ENCODE measurements around the gene PLCH1.

PLCH1 gene

DNA sequence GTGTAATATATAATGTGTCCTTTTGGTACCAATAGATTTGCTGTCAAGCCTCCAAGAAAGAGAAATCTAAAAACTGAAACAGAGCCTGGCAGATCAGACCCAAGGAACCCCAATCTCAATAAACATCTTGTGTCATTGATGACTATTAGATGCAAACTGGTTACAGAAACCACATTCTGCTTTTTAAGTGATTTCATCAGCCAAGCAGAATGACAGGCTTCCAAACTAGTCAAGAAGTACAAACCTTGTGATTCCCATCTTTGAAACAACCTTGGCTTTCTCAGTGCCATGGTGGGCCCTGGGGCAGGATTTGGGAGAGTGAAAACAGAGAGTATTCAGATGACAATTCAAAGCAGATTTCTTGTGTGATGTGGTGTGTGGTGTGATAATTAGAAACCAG lies 405.8 kb downstream of the PLCH1 start:
- no peak for DNase-seq (ENCODE audit: low read depth, low spot score)
- no peak for TF ChIP-seq CTCF (IDR thresholded peaks at IDR 0.05; ENCODE audit: insufficient read depth, low read length, missing control alignments)
- no peak overlapping the region for H3K4me3 ChIP-seq (ENCODE audit: low read depth, low read length)
- CTCF ChIA-PET, result interaction anchor here (1.0 to 2.0 kb wide), 2 partner anchors 13 to 16 kb away, joined by 5 to 6 read pairs; no protein-coding TSS in a partner anchor
- POLR2A ChIA-PET, result no interaction called here

- POLR2A ChIA-PET, result no interaction called here
- CTCF ChIA-PET, result interaction anchor here (1.1 to 1.9 kb wide), 3 partner anchors 9 to 366 kb away, joined by 4 to 13 read pairs (median 6); no protein-coding TSS in a partner anchor
- H3K4me3 ChIP-seq (ENCODE audit: low read depth, low read length), result no peak overlapping the region
- DNase-seq (ENCODE audit: low read depth, low spot score), result no peak
- no peak for TF ChIP-seq CTCF (IDR thresholded peaks at IDR 0.05; ENCODE audit: insufficient read depth, low read length, missing control alignments)
Observed at GRCh38 chr3:155335724-155336354, 409.0 kb downstream of the PLCH1 start.

- TF ChIP-seq CTCF (IDR thresholded peaks at IDR 0.05; ENCODE audit: insufficient read depth, low read length, missing control alignments), result no peak
- ChIA-PET POLR2A (no interaction called here), CTCF (interaction anchor here (1.1 to 1.9 kb wide), 3 partner anchors 8 to 367 kb away, joined by 4 to 13 read pairs (median 6); no protein-coding TSS in a partner anchor)
- no peak overlapping the region for H3K4me3 ChIP-seq (ENCODE audit: low read depth, low read length)
- DNase-seq (ENCODE audit: low read depth, low spot score), result no peak
Observed at GRCh38 chr3:155334914-155335723, 409.8 kb downstream of the PLCH1 start.

GRCh38 chr3:155334215-155334913 lies 410.5 kb downstream of the PLCH1 start:
- POLR2A ChIA-PET, result no interaction called here
- DNase-seq (ENCODE audit: low read depth, low spot score), result no peak
- no peak for TF ChIP-seq CTCF (IDR thresholded peaks at IDR 0.05; ENCODE audit: insufficient read depth, low read length, missing control alignments)
- no peak overlapping the region for H3K4me3 ChIP-seq (ENCODE audit: low read depth, low read length)
- CTCF ChIA-PET, result interaction anchor here (0.6 to 2.0 kb wide), 3 partner anchors 11 to 368 kb away, joined by 4 to 13 read pairs (median 10); no protein-coding TSS in a partner anchor

DNA sequence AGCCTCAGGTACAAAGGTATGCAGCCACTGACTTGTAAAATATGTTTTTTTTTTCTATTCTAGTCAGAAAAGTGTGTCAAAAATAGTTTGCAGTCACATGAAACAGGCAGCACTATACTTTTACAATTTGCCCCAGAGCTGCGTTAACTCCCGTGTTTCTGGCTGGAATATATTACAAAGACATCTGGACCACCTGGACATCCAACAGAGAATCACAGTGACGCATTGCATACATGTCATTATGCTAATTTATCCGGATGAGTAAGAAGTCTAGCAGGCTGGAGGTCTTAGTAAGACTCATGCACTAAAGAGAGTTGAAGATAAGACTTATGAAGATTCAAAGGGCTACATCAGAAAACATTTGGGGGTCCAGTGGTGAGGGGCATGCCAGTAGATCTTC lies 412.2 kb downstream of the PLCH1 start:
- TF ChIP-seq CTCF (IDR thresholded peaks at IDR 0.05; ENCODE audit: insufficient read depth, low read length, missing control alignments), result no peak

More for the DNA sequence above, 412.2 kb downstream of the PLCH1 start:
- no peak overlapping the region for H3K4me3 ChIP-seq (ENCODE audit: low read depth, low read length)
- CTCF ChIA-PET, result interaction anchor here (0.6 to 2.0 kb wide), 3 partner anchors 10 to 577 kb away, joined by 3 to 10 read pairs (median 3); no protein-coding TSS in a partner anchor
- POLR2A ChIA-PET, result no interaction called here
- no peak for DNase-seq (ENCODE audit: low read depth, low spot score)
